Liver (tissue), 9 donors: ENCODE data around the gene DNAJB13. TPM values are rescaled to one million over a fixed set of nuclear protein-coding genes. Genes with fewer than 3 reads are reported as not detected.

Experiments used
- DNase-seq: peaks from one replicate; pipeline ENCODE4 v3.0.0-alpha.2; 2017; ENCODE audit warnings: low spot score
- H3K27ac ChIP-seq, 2 donors: one replicate each; pipeline ENCODE4 v1.7.0; 2013; ENCODE audit warnings: inconsistent platforms in 2 of 2, low read length in 2 of 2, control low read depth in 1 of 2, low read depth in 1 of 2, mild to moderate bottlenecking in 1 of 2
- H3K27me3 ChIP-seq, 4 donors: one replicate each; pipeline versions ENCODE4 v1.6.1 to v1.7.0; 2013; ENCODE audit warnings: low read length in 3 of 4, inconsistent platforms in 1 of 4, mild to moderate bottlenecking in 1 of 4, moderate library complexity in 1 of 4; ENCODE audit not compliant: control insufficient read depth in 4 of 4, insufficient read depth in 4 of 4
- H3K36me3 ChIP-seq, 4 donors: one replicate each; pipeline versions ENCODE4 v1.6.1 to v1.7.0; 2013; ENCODE audit warnings: low read length in 3 of 4, mild to moderate bottlenecking in 3 of 4, low read depth in 1 of 4, moderate library complexity in 1 of 4; ENCODE audit not compliant: control insufficient read depth in 4 of 4, insufficient read depth in 3 of 4
- H3K4me1 ChIP-seq, 4 donors: one replicate each; pipeline versions ENCODE4 v1.6.1 to v1.7.0; 2013; ENCODE audit warnings: low read length in 3 of 4, mild to moderate bottlenecking in 3 of 4, moderate library complexity in 1 of 4; ENCODE audit not compliant: control insufficient read depth in 4 of 4, insufficient read depth in 4 of 4
- H3K4me3 ChIP-seq, 3 donors: one replicate each; pipeline versions ENCODE4 v1.6.1 to v1.7.0; 2013; ENCODE audit warnings: low read length in 3 of 3, control low read depth in 1 of 3, low read depth in 1 of 3, mild to moderate bottlenecking in 1 of 3
- H3K9ac ChIP-seq, 2 donors: one replicate each; pipeline ENCODE4 v1.7.0; 2013; ENCODE audit warnings: low read length in 2 of 2, mild to moderate bottlenecking in 2 of 2, moderate library complexity in 2 of 2, control low read depth in 1 of 2, low read depth in 1 of 2
- H3K9me3 ChIP-seq, 4 donors: one replicate each; pipeline versions ENCODE4 v1.6.1 to v1.7.0; 2013; ENCODE audit warnings: low read length in 3 of 4; ENCODE audit not compliant: control insufficient read depth in 4 of 4
- ATF3 ChIP-seq: IDR thresholded peaks from 2 replicates; pipeline ENCODE4 v1.6.1; 2016; ENCODE audit warnings: antibody characterized with exemption
- CTCF ChIP-seq: fragments of 150-350 bp; IDR thresholded peaks from 2 replicates; pipeline ENCODE4 v1.5.1; 2017; ENCODE audit warnings: improper control_type of control experiment, low read depth, low read length; ENCODE audit not compliant: missing input control
- FOXA2 ChIP-seq: IDR thresholded peaks from 2 replicates; pipeline ENCODE4 v1.6.1; 2016; ENCODE audit warnings: antibody characterized with exemption
- HNF4A ChIP-seq, 2 donors: conservative IDR thresholded peaks; 2 replicates each; pipeline ENCODE4 v1.6.1; 2016; ENCODE audit warnings: antibody characterized with exemption in 2 of 2, mild to moderate bottlenecking in 2 of 2
- HNF4G ChIP-seq: IDR thresholded peaks from 2 replicates; pipeline ENCODE4 v1.6.1; 2016; ENCODE audit warnings: antibody characterized with exemption
- JUND ChIP-seq, 2 donors: IDR thresholded peaks; 2 replicates each; pipeline ENCODE4 v1.6.1; 2016; ENCODE audit warnings: antibody characterized with exemption in 2 of 2
- MAX ChIP-seq: IDR thresholded peaks from 2 replicates; pipeline ENCODE4 v1.6.1; 2016; ENCODE audit warnings: antibody characterized with exemption
- NR2F2 ChIP-seq: IDR thresholded peaks from 2 replicates; pipeline ENCODE4 v1.6.1; 2016; ENCODE audit warnings: antibody characterized with exemption
- RAD21 ChIP-seq, 2 donors: IDR thresholded peaks; 2 replicates each; pipeline ENCODE4 v1.6.1; 2016; ENCODE audit warnings: antibody characterized with exemption in 2 of 2, mild to moderate bottlenecking in 2 of 2
- REST ChIP-seq: IDR thresholded peaks from 2 replicates; pipeline ENCODE4 v1.6.1; 2016; ENCODE audit warnings: antibody characterized with exemption, mild to moderate bottlenecking
- RXRA ChIP-seq, 2 donors: IDR thresholded peaks; 2 replicates each; pipeline ENCODE4 v1.6.1; 2017 to 2018; ENCODE audit warnings: antibody characterized with exemption in 2 of 2, mild to moderate bottlenecking in 1 of 2
- SP1 ChIP-seq: IDR thresholded peaks from 2 replicates; pipeline ENCODE4 v1.6.1; 2018; ENCODE audit warnings: antibody characterized with exemption, mild to moderate bottlenecking
- TAF1 ChIP-seq: conservative IDR thresholded peaks from 2 replicates; pipeline ENCODE4 v1.6.1; 2016; ENCODE audit warnings: antibody characterized with exemption, mild to moderate bottlenecking
- YY1 ChIP-seq: IDR thresholded peaks from 2 replicates; pipeline ENCODE4 v1.6.1; 2016; ENCODE audit warnings: antibody characterized with exemption, mild to moderate bottlenecking
- ZBTB33 ChIP-seq: IDR thresholded peaks from 2 replicates; pipeline ENCODE4 v1.6.1; 2016; ENCODE audit warnings: antibody characterized with exemption
- WGBS: extraction: QIAGEN DNeasy Blood & Tissue Kit; methylation state at CpG from one replicate; pipeline ENCODE4 v1.1.7; 2013; 5-methylcytosine and 5-hydroxymethylcytosine counted together
- polyA plus RNA-seq, 2 donors: library from polyadenylated mRNA; stranded (reverse) in 1 of 2; unstranded in 1 of 2; fragments of 200-250 nt in 1 of 2; fragments of >200 nt in 1 of 2; fragmentation: Nextera tagmentation in 1 of 2; extraction: Ambion mirVana in 1 of 2; gene quantifications; one replicate each; pipeline versions ENCODE4 v1.2.1 to v1.2.3, GENCODE V29; 2013 to 2015
- total RNA-seq, 2 donors: library from RNA; depleted of rRNA; stranded (reverse); fragments of >200 nt; gene quantifications; one replicate each; pipeline ENCODE4 v1.2.3, GENCODE V29; 2014
- donor health status: healthy.
- donor health status: healthy.
- donor health status: healthy.
- donor health status: healthy.
- donor health status: healthy.

Gene DNAJB13
- total and polyA plus RNA-seq, 4 donors: 0.08 TPM; not detected in 3

DNA sequence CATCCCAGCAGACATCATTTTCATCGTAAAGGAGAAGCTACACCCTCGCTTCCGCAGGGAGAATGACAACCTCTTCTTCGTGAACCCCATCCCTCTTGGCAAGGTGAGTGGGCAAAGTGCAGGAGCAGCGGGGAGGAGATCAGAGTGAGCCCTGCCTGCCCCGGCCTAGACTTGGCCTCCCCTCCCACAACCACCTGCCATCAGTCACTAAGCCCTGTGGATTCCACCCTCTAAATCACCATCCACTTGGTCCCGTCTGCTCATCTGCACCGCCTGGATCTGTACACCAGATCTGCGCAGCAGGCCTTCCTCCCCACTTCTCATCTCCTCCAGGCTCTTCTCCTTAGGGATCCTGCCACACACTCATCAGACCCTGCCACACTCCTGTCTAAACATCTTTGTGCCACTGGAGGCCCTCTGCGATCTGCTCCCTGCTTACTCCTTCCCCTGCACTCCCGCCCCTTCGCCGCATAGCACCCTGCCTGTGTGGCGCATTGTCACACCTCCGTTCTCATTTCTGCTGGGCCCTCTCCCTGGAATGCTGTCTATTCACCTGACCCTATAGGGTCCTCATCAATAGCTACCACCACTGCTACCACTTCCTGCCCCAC, 17.6 kb downstream of the DNAJB13 start:
- TF ChIP-seq FOXA2 (no peak), YY1 (no peak), ZBTB33 (no peak), RXRA (IDR thresholded peaks at IDR 0.05) (no peak), RAD21 (IDR thresholded peaks at IDR 0.05) (no peak), HNF4G (no peak)
- no peak overlapping the region for H3K9ac ChIP-seq
- no peak overlapping the region for H3K4me3 ChIP-seq
- no peak for DNase-seq
- H3K9me3 ChIP-seq: no peaks in the 10 kb centered on the region
- no peak overlapping the region for H3K27ac ChIP-seq
- 90% methylated on average over 15 of the region's 15 CpGs for WGBS
- H3K36me3 ChIP-seq: no peaks in the 10 kb centered on the region
- peaks cover 0 to 6% (median 1%) of the 10 kb centered on the region in 4 donors for H3K4me1 ChIP-seq
- H3K27me3 ChIP-seq: no peaks in the 10 kb centered on the region

DNA sequence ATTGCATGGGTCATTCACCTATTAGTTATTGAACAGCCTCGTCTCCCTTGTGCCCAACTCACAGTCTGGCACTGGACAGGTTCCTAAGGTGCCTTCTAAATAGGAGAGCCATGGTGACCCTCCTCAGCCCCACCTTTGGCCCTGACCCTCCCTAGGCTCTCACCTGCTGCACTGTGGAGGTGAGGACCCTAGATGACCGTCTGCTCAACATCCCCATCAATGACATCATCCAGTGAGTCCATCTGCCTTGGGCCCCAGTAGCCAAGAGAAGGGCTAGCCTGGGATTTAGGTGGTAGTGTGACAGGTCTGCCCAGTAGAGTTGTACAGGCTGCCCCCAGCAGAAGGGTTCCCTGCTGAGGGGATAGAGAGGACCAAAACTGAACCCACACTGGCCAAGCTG, 18.3 kb downstream of the DNAJB13 start:
- no peak for TF ChIP-seq ZBTB33
- TF ChIP-seq JUND (IDR thresholded peaks at IDR 0.05): no peak
- no peak for TF ChIP-seq RXRA (IDR thresholded peaks at IDR 0.05)
- TF ChIP-seq CTCF: no peak
- TF ChIP-seq NR2F2: no peak
- no peak for TF ChIP-seq HNF4A (conservative IDR thresholded peaks at IDR 0.05)
- TF ChIP-seq TAF1: no peak
- no peak for TF ChIP-seq YY1
- TF ChIP-seq SP1: no peak
- TF ChIP-seq REST: no peak
- no peak for TF ChIP-seq HNF4G
- TF ChIP-seq RAD21 (IDR thresholded peaks at IDR 0.05): no peak
- no peak for TF ChIP-seq MAX
- no peak for TF ChIP-seq ATF3
- WGBS: 71% methylated on average over 2 of the region's 2 CpGs
- H3K9ac ChIP-seq: no peak overlapping the region
- H3K9me3 ChIP-seq: no peaks in the 10 kb centered on the region
- H3K27me3 ChIP-seq: no peaks in the 10 kb centered on the region
- DNase-seq: no peak
- no peaks in the 10 kb centered on the region for H3K36me3 ChIP-seq
- H3K27ac ChIP-seq: no peak overlapping the region
- H3K4me3 ChIP-seq: no peak overlapping the region
- H3K4me1 ChIP-seq: peaks cover 0 to 6% (median 1%) of the 10 kb centered on the region in 4 donors
